Chondrocyte (in vitro differentiated cells): ENCODE measurements around the gene UNKL. TPM values are rescaled to one million over a fixed set of nuclear protein-coding genes. Genes with fewer than 3 reads are reported as not detected.
A peak's percentile ranks its signal among the peaks of the same experiment; 100 is the strongest.

ENCODE experiments used
- DNase-seq: peaks from one replicate; pipeline ENCODE4 v3.0.0; 2021; ENCODE audit warnings: mixed read lengths, low spot score
- H3K27ac Mint-ChIP-seq: one replicate; pipeline ENCODE4 v1.8.0; 2021; ENCODE audit warnings: mild to moderate bottlenecking, moderate library complexity, mixed read lengths; ENCODE audit not compliant: unreplicated experiment
- H3K27me3 Mint-ChIP-seq: 2 replicates; pipeline ENCODE4 v1.8.0; 2021; ENCODE audit warnings: low read depth, mixed read lengths
- H3K36me3 Mint-ChIP-seq: 2 replicates; pipeline ENCODE4 v1.8.0; 2021; ENCODE audit warnings: low read depth, mixed read lengths
- H3K4me1 Mint-ChIP-seq: 2 replicates; pipeline ENCODE4 v1.8.0; 2021; ENCODE audit warnings: low read depth, mild to moderate bottlenecking, mixed read lengths
- H3K4me3 Mint-ChIP-seq: one replicate; pipeline ENCODE4 v1.8.0; 2021; ENCODE audit warnings: mild to moderate bottlenecking, moderate library complexity, mixed read lengths; ENCODE audit not compliant: unreplicated experiment
- H3K9me3 Mint-ChIP-seq: 2 replicates; pipeline ENCODE4 v1.8.0; 2021; ENCODE audit warnings: low read depth, mixed read lengths
- CTCF ChIP-seq: fragments of 200-600 bp; sonication (generic); IDR thresholded peaks from 2 replicates; pipeline ENCODE4 v1.5.0; 2021; ENCODE audit warnings: antibody characterized with exemption, mild to moderate bottlenecking, moderate library complexity
- total RNA-seq: library from RNA; stranded (reverse); gene quantifications from 3 replicates; pipeline ENCODE4 v1.2.1, GENCODE V29; 2021

UNKL gene
- total RNA-seq, 1 donor from 2014 or later = 12.6 TPM

DNA sequence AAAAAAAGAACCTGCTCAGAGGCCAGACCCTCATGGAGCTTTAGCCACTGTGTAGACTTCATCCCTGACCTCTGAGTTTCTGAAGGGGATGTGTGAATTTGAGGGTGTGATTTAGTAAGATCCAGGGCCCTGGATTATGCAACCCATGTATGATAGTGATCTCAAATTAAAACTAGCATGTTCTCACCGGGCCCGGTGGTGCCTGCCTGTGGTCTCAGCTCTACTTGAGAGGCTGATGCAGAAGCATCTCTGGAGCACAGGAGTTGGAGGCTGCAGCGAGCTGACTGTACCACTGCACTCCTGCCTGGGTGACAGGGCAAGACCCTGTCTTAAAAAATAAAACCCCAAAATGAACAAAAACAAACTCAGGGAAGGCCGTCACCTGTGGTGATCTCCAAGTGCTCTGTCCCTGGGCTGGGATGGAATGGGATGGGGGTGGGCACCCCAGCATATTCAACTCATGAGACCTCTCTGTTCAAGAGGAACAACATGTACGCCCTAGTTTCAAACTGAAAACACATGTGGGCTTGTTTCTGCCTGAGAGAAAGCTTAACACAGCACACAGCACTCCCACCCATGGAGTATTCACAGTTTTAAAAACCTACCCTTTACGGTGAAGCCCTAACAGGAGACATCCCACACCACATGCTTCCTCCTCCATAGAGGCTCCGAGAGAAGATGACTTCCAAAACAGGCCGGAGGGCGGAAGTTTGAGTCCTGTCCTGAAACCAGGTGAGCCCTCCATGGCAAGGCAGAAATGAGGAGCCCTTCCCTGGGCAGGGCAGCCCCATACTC is 32.7 kb downstream of the UNKL start:
- no peak overlapping the region for H3K27ac Mint-ChIP-seq
- no peaks in the 10 kb centered on the region for H3K9me3 Mint-ChIP-seq
- H3K27me3 Mint-ChIP-seq = no peaks in the 10 kb centered on the region
- DNase-seq = no peak
- no peak for TF ChIP-seq CTCF
- H3K4me1 Mint-ChIP-seq = peaks cover 19% of the 10 kb centered on the region
- peaks cover 2% of the 10 kb centered on the region for H3K36me3 Mint-ChIP-seq
- no peak overlapping the region for H3K4me3 Mint-ChIP-seq

DNA sequence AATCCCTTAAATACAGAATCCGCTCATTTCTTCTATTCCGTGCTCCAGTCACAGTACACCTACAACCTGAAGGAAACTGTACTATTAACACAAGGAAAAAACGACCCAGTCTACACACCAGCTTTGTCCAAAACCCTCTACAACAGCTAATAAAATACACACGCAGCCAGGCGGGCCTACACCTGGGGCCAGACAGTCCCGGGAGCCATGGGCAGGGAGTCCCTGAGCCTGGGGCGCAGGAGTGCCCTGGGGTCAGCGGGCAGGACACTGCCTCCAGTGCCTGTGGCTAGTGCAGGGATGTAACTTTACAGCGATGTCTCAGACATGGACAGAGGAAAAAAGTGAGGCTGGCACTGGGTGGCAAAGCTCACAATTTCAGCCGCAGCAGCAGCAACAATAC is 34.3 kb downstream of the UNKL start:
- Mint-ChIP-seq H3K27ac (peak overlapping the region; percentile 1), H3K4me1 (peaks cover 19% of the 10 kb centered on the region), H3K36me3 (peaks cover 2% of the 10 kb centered on the region), H3K4me3 (peak overlapping the region; percentile 69), H3K9me3 (no peaks in the 10 kb centered on the region), H3K27me3 (no peaks in the 10 kb centered on the region)
- no peak for TF ChIP-seq CTCF
- DNase-seq = no peak

DNA sequence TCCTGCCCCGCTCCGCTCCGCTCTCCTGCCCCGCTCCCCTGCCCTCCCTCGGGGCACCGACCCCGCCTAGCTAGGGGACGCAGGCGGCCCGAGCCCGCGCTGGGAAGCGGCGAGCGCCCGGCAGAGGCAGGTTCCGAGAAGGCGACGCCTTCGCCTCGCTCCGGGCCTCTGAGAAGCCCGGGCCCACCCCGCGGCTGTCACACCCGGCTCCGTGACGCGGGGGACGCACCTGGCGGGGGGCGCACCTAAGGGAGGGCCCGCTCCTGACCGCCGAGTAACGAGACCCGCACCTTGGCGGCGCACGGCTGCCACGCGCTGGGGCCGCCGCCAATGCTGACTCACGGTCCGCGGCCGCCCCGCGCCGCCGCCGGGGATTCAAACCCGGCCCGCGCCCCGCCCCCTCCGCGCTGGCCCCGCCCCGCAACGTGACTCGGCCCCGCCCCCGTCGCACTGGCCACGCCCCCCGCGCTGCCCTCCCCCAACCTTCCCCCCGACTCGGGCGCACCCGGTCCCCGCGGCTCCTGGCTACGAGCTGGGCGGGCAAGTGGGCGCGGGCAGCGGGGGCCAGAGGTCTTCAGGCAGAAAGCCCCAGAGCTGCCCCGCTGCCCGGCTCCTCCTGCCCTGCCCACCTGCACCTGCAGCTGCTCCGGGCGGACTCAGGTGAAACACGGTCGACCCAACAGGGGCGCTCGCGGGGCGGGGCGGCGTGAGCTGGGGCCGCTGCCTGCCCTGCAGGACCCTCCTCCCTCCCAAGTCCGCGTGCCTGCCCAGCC is 35.0 kb downstream of the UNKL start:
- no peak for DNase-seq
- peaks cover 19% of the 10 kb centered on the region for H3K4me1 Mint-ChIP-seq
- H3K27me3 Mint-ChIP-seq = no peaks in the 10 kb centered on the region
- no peaks in the 10 kb centered on the region for H3K36me3 Mint-ChIP-seq
- H3K27ac Mint-ChIP-seq = peak overlapping the region; percentile 1
- peak overlapping the region; percentile 69 for H3K4me3 Mint-ChIP-seq
- no peak for TF ChIP-seq CTCF
- H3K9me3 Mint-ChIP-seq = no peaks in the 10 kb centered on the region

GRCh38 chr16:1378804-1379303 is 35.6 kb downstream of the UNKL start:
- Mint-ChIP-seq H3K4me1 (peaks cover 19% of the 10 kb centered on the region), H3K36me3 (no peaks in the 10 kb centered on the region), H3K4me3 (peak overlapping the region; percentile 76), H3K27ac (peak overlapping the region; percentile 80), H3K27me3 (no peaks in the 10 kb centered on the region), H3K9me3 (no peaks in the 10 kb centered on the region)
- no peak for TF ChIP-seq CTCF
- DNase-seq = peak; percentile 94

- no peak overlapping the region for H3K27ac Mint-ChIP-seq
Observed at GRCh38 chr16:1378087-1378803, 36.3 kb downstream of the UNKL start.

More at GRCh38 chr16:1378087-1378803, 36.3 kb downstream of the UNKL start:
- H3K4me3 Mint-ChIP-seq = peak overlapping the region; percentile 76
- TF ChIP-seq CTCF = no peak
- no peaks in the 10 kb centered on the region for H3K27me3 Mint-ChIP-seq
- H3K4me1 Mint-ChIP-seq = peaks cover 19% of the 10 kb centered on the region
- H3K9me3 Mint-ChIP-seq = no peaks in the 10 kb centered on the region
- DNase-seq = no peak
- no peaks in the 10 kb centered on the region for H3K36me3 Mint-ChIP-seq
